Kidney glomerular epithelial cell (primary cell): Measurements from ENCODE around the gene HDAC10.
A peak's percentile ranks its signal among the peaks of the same experiment; 100 is the strongest.

ENCODE experiments used
- DNase-seq: peaks from one replicate; lab custom pipeline; 2025; lab: John Stamatoyannopoulos, UW

The HDAC10 gene, protein sequence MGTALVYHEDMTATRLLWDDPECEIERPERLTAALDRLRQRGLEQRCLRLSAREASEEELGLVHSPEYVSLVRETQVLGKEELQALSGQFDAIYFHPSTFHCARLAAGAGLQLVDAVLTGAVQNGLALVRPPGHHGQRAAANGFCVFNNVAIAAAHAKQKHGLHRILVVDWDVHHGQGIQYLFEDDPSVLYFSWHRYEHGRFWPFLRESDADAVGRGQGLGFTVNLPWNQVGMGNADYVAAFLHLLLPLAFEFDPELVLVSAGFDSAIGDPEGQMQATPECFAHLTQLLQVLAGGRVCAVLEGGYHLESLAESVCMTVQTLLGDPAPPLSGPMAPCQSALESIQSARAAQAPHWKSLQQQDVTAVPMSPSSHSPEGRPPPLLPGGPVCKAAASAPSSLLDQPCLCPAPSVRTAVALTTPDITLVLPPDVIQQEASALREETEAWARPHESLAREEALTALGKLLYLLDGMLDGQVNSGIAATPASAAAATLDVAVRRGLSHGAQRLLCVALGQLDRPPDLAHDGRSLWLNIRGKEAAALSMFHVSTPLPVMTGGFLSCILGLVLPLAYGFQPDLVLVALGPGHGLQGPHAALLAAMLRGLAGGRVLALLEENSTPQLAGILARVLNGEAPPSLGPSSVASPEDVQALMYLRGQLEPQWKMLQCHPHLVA

GRCh38 chr22:50250555-50251476 lies at the start of gene HDAC10:
Gene HDAC10 (minus strand): TSS chr22:50251265. CDS start chr22:50251032, 233 bp downstream.
- peak; percentile 63 for DNase-seq

GRCh38 chr22:50300620-50301257 lies 49.7 kb upstream of the HDAC10 start:
- no peak for DNase-seq

- DNase-seq = no peak
Measured at GRCh38 chr22:50299785-50300619, 48.9 kb upstream of the HDAC10 start.

GRCh38 chr22:50298937-50299784 lies 48.1 kb upstream of the HDAC10 start:
- DNase-seq = no peak

DNA sequence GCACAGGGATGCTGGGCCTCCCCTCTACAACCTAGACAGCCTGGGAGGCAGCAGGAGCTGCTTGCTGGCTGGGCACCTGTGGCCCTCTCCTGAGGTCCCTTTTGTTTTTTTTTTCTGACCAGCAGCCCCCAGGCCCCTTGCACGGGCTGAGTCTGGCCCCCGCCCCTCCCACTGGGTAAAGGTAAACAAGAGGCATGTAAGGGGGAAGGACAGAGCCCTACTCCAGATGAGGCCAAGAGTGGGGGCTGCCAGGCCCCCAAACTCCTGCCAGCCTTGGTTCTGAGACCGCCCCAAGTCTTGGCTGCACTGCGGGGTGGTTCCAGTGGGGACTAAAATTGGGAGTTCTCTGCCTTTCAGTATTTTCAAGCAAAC lies 47.2 kb upstream of the HDAC10 start:
- no peak for DNase-seq

DNA sequence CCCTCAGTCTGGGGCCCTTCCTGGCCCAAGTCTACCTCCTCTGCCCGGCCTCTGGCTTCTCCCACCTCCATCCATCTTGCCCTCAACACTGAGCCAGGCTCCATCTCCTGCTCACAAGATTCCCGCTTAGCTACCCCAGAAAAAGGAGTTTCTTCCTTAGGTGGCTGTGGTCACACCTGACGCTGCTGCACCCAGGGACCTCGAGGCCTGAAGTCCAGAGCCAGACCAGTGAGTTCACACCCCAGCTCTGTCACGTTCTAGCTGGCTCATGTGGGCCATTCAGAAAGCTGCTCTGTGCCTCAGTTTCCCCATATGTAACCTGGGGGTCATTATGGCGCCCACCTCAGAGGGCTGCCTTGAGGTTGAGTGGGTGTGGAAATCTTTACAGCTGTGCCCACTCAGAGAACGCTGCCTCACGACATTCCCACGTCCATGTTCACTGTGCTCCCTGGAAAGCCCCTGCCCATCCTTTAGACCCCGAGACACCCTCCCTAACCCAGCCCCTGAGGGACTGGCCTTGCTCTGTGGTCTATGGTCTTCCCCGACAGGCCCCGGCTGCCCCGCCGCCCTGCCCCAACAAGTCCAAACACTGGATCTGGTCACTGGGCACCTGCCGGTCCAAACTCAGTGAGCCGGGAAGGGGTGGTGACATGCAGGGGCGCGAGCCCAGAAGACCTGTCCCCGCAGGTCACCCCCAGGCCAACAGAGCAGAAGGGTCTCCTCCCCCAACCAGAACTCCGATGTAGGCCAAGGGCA lies 46.6 kb upstream of the HDAC10 start:
- no peak for DNase-seq

- DNase-seq = no peak
Measured at GRCh38 chr22:50296658-50297490, 45.8 kb upstream of the HDAC10 start.

DNA sequence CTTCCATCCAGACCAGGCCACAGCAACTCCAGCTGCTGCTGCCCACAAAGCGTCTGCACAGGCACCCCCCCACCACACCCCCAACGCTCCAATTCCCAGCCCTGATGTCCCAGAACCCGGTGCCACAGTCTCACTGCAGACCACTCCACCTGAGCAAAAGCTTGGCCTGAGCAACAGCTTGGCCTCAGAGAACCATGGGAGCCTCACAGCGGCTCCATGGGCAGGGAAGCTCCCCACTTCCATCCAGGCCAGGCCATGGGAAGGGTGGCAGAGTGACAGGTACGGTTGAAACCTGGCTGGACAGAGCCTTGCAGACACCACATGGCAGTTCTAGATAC lies 43.2 kb upstream of the HDAC10 start:
- DNase-seq = no peak

- DNase-seq = peak; percentile 68
Measured at GRCh38 chr22:50293441-50294318, 42.6 kb upstream of the HDAC10 start.

- DNase-seq = peak; percentile 34
Measured at GRCh38 chr22:50292643-50293440, 41.8 kb upstream of the HDAC10 start.

GRCh38 chr22:50289942-50290630 lies 39.0 kb upstream of the HDAC10 start:
- DNase-seq = no peak

- DNase-seq = no peak
Measured at GRCh38 chr22:50289151-50289941, 38.3 kb upstream of the HDAC10 start.

- no peak for DNase-seq
Measured at GRCh38 chr22:50287731-50288130, 36.7 kb upstream of the HDAC10 start.

DNA sequence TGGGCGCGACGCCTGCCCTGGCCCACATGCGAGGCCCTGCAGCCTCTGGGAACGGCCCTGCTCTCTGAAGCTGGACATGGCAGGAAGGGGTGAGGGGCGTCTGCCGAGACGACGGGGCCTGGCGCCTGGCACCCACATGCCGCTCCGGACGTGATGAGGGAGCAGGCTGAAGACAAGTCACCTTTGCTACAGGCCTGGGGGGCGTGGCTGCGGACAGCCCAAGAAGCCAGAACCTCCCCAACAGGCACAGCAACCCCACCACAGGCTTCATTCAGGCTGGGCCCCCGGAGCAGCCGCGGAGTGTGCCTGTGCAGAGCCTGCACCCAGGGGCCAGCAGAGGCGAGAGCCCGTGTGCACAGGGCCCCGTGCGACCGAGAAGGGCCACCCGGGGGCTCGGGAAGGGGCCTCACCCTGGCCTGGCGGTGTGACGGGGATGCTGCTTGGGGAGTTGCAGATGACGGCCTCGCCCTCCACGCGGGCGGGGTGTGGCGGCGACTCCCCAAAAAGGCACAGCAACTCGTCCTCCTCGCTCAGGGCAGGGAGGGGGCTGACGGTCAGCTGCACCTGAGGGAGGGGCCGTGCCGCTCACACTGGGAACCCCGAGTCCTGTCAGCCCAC lies 35.7 kb upstream of the HDAC10 start:
- no peak for DNase-seq

GRCh38 chr22:50286275-50286674 lies 35.2 kb upstream of the HDAC10 start:
- no peak for DNase-seq
